H1 (cell line): ENCODE data around the gene NCF4. TPM values are rescaled to one million over a fixed set of nuclear protein-coding genes. Genes with fewer than 3 reads are reported as not detected.

ENCODE experiments used
- CTCF ChIA-PET: fragments of 300-600 bp; sonication (Branson Sonifier 250); formaldehyde crosslinking; loops from one replicate; lab custom pipeline; 2021; ENCODE audit not compliant: partially characterized antibody; lab: Charles Lee
- POLR2A ChIA-PET: fragments of 300-600 bp; sonication (Branson Sonifier 250); formaldehyde crosslinking; loops from one replicate; lab custom pipeline; 2021; ENCODE audit warnings: inconsistent platforms; ENCODE audit not compliant: partially characterized antibody; lab: Charles Lee
- DNase-seq, 2 experiments: peaks; one replicate each; pipeline versions ENCODE4 v3.0.0 to v3.0.0-alpha.2; 2010 to 2022; ENCODE audit warnings: low spot score in 2 of 2, low read depth in 1 of 2, mixed read lengths in 1 of 2
- FAIRE-seq: peaks from 2 replicates; lab custom pipeline; 2011; peaks lifted over from hg19 to GRCh38; lab: Jason Lieb, UNC
- H2AFZ ChIP-seq: 2 replicates; pipeline ENCODE4 v1.8.1; 2012; ENCODE audit warnings: low read length, inconsistent platforms
- H2AK5ac ChIP-seq: 2 replicates; pipeline ENCODE4 v1.6.1; 2013; ENCODE audit warnings: low read depth, low read length
- H2BK120ac ChIP-seq: replicated peaks from 2 replicates; pipeline ENCODE3; 2013; ENCODE audit warnings: low read depth, low read length, inconsistent platforms
- H2BK12ac ChIP-seq: 2 replicates; pipeline ENCODE4 v1.6.1; 2013; ENCODE audit warnings: low read depth, low read length
- H2BK15ac ChIP-seq: 2 replicates; pipeline ENCODE4 v1.6.1; 2013; ENCODE audit warnings: low read length
- H2BK20ac ChIP-seq: 2 replicates; pipeline ENCODE4 v1.6.1; 2013; ENCODE audit warnings: low read length
- H2BK5ac ChIP-seq: 2 replicates; pipeline ENCODE4 v1.6.1; 2013; ENCODE audit warnings: low read depth, low read length
- H3K14ac ChIP-seq: 2 replicates; pipeline ENCODE4 v1.6.1; 2013; ENCODE audit warnings: inconsistent platforms; ENCODE audit not compliant: insufficient read length
- H3K18ac ChIP-seq: 2 replicates; pipeline ENCODE4 v1.6.1; 2013; ENCODE audit warnings: low read length; ENCODE audit errors: extremely low read depth
- H3K23ac ChIP-seq: 2 replicates; pipeline ENCODE4 v1.6.1; 2013; ENCODE audit warnings: inconsistent platforms; ENCODE audit not compliant: insufficient read length
- H3K23me2 ChIP-seq: 2 replicates; pipeline ENCODE4 v1.6.1; 2013; ENCODE audit warnings: low read depth, low read length
- H3K27ac ChIP-seq: 2 replicates; pipeline ENCODE4 v1.6.1; 2011; ENCODE audit warnings: low read depth, low read length, inconsistent platforms
- H3K27me3 ChIP-seq, 4 experiments: replicated peaks in 1 of 4; 1 replicate in 1 of 4; 2 replicates in 3 of 4; pipeline versions ENCODE4 v1.6.1 to v1.8.1; 2011 to 2013; ENCODE audit warnings: low read length in 3 of 4, mild to moderate bottlenecking in 3 of 4, inconsistent platforms in 2 of 4, mixed read lengths in 2 of 4, moderate library complexity in 1 of 4; ENCODE audit not compliant: control insufficient read depth in 3 of 4, insufficient read depth in 3 of 4; ENCODE audit errors: extremely low read depth in 1 of 4
- H3K36me3 ChIP-seq, 4 experiments: 2 replicates each; pipeline versions ENCODE4 v1.6.1 to v1.8.1; 2011 to 2013; ENCODE audit warnings: mild to moderate bottlenecking in 4 of 4, low read length in 3 of 4, moderate library complexity in 2 of 4, control low read depth in 1 of 4, inconsistent platforms in 1 of 4; ENCODE audit not compliant: insufficient read depth in 4 of 4, control insufficient read depth in 2 of 4
- H3K4ac ChIP-seq: replicated peaks from 2 replicates; pipeline ENCODE3; 2013; ENCODE audit warnings: low read length, low read depth, mixed read lengths, inconsistent platforms; ENCODE audit not compliant: insufficient read length
- H3K4me1 ChIP-seq, 4 experiments: replicated peaks in 1 of 4; 1 replicate in 1 of 4; 2 replicates in 3 of 4; pipeline versions ENCODE4 v1.6.1 to v1.8.1; 2011 to 2013; ENCODE audit warnings: low read length in 3 of 4, inconsistent platforms in 2 of 4, mixed read lengths in 1 of 4; ENCODE audit not compliant: insufficient read depth in 4 of 4, control insufficient read depth in 3 of 4
- H3K4me2 ChIP-seq, 2 experiments: 2 replicates each; pipeline versions ENCODE4 v1.6.1 to v1.8.1; 2011 to 2013; ENCODE audit warnings: low read depth in 2 of 2, low read length in 2 of 2, control low read depth in 1 of 2, inconsistent platforms in 1 of 2, mild to moderate bottlenecking in 1 of 2; ENCODE audit not compliant: insufficient read depth in 1 of 2
- H3K4me3 ChIP-seq, 4 experiments: fragments of 200-600, 300-600 bp in 1 of 4; sonication (generic), shearing (Covaris generic), sonication (Bioruptor Twin) in 1 of 4; 2 replicates each; pipeline versions ENCODE4 v1.5.1 to v1.8.1; 2011 to 2016; ENCODE audit warnings: low read length in 4 of 4, low read depth in 3 of 4, control low read depth in 2 of 4, inconsistent platforms in 2 of 4, mild to moderate bottlenecking in 2 of 4, mixed read lengths in 1 of 4, moderate library complexity in 1 of 4; ENCODE audit not compliant: insufficient read depth in 2 of 4; ENCODE audit errors: extremely low read depth in 1 of 4
- H3K56ac ChIP-seq: replicated peaks from 2 replicates; pipeline ENCODE3; 2013; ENCODE audit warnings: low read depth, mild to moderate bottlenecking, mixed read lengths, low read length, inconsistent platforms; ENCODE audit not compliant: insufficient read length
- H3K79me1 ChIP-seq: 2 replicates; pipeline ENCODE4 v1.6.1; 2013; ENCODE audit warnings: low read depth, low read length, control low read depth
- H3K79me2 ChIP-seq, 2 experiments: 2 replicates each; pipeline versions ENCODE4 v1.6.1 to v1.8.1; 2012 to 2013; ENCODE audit warnings: low read length in 2 of 2, mild to moderate bottlenecking in 2 of 2, inconsistent platforms in 1 of 2; ENCODE audit not compliant: insufficient read depth in 2 of 2, control insufficient read depth in 1 of 2
- H3K9ac ChIP-seq, 4 experiments: replicated peaks in 1 of 4; 1 replicate in 1 of 4; 2 replicates in 3 of 4; pipeline versions ENCODE4 v1.6.1 to v1.8.1; 2011 to 2013; ENCODE audit warnings: low read depth in 3 of 4, low read length in 3 of 4, control low read depth in 2 of 4, mild to moderate bottlenecking in 2 of 4, moderate library complexity in 2 of 4, inconsistent platforms in 1 of 4; ENCODE audit errors: extremely low read depth in 1 of 4
- H3K9me3 ChIP-seq, 2 experiments: 2 replicates each; pipeline versions ENCODE4 v1.6.1 to v1.8.1; 2012 to 2013; ENCODE audit warnings: mild to moderate bottlenecking in 2 of 2, moderate library complexity in 2 of 2, control low read depth in 1 of 2, inconsistent platforms in 1 of 2, low read depth in 1 of 2, low read length in 1 of 2, mixed read lengths in 1 of 2; ENCODE audit not compliant: insufficient read depth in 2 of 2
- H4K20me1 ChIP-seq, 2 experiments: replicated peaks in 1 of 2; 2 replicates each; pipeline versions ENCODE3 to v1.8.1; 2011 to 2013; ENCODE audit warnings: inconsistent platforms in 2 of 2, low read length in 2 of 2, mild to moderate bottlenecking in 1 of 2; ENCODE audit not compliant: insufficient read depth in 2 of 2, control insufficient read depth in 1 of 2
- H4K5ac ChIP-seq: 2 replicates; pipeline ENCODE4 v1.6.1; 2013; ENCODE audit warnings: low read length, low read depth, mixed read lengths, inconsistent platforms; ENCODE audit not compliant: insufficient read length
- H4K8ac ChIP-seq: 2 replicates; pipeline ENCODE4 v1.8.0; 2013; ENCODE audit warnings: mild to moderate bottlenecking, moderate library complexity, low read length, inconsistent platforms; ENCODE audit not compliant: insufficient read depth; ENCODE audit errors: extremely low read depth
- H4K91ac ChIP-seq: replicated peaks from 2 replicates; pipeline ENCODE3; 2013; ENCODE audit warnings: low read length, mixed read lengths, inconsistent platforms; ENCODE audit not compliant: insufficient read length
- SAP30 ChIP-seq: fragments of 300-600 bp; sonication (generic); IDR thresholded peaks from 2 replicates; pipeline ENCODE4 v1.7.1; 2012; ENCODE audit warnings: low read length, moderate library complexity, mild to moderate bottlenecking, inconsistent platforms; ENCODE audit not compliant: insufficient read depth, insufficient replicate concordance
- WGBS, 2 experiments: shearing (Covaris generic) in 1 of 2; methylation state at CpG; one replicate each; pipeline versions ENCODE4 v1.1.6 to v1.1.7; 2013 to 2015; ENCODE audit warnings: low lambda C conversion rate in 2 of 2, mixed read lengths in 2 of 2, inconsistent platforms in 1 of 2, low coverage in 1 of 2, missing lambda C conversion rate in 1 of 2; ENCODE audit not compliant: insufficient replicate concordance in 2 of 2, insufficient coverage in 1 of 2, insufficient read length in 1 of 2; ENCODE audit errors: extremely low coverage in 1 of 2, missing lambda C conversion rate in 1 of 2; 5-methylcytosine and 5-hydroxymethylcytosine counted together
- polyA plus RNA-seq, 7 experiments: library from polyadenylated mRNA; depleted of rRNA in 3 of 7; stranded (reverse) in 5 of 7; unstranded in 2 of 7; fragments of >200 nt in 5 of 7; fragments of 200-250 nt in 2 of 7; gene quantifications; 1 replicate in 5 of 7; 2 replicates in 1 of 7; 4 replicates in 1 of 7; pipeline versions ENCODE4 v1.2.1 to v1.2.3, GENCODE V29; 2011 to 2013; ENCODE audit warnings: missing spikeins in 2 of 7, mixed read lengths in 2 of 7
- total RNA-seq: library from RNA; stranded (reverse); fragmentation: NEBNext Ultra II Directional; extraction: Animal tissue kit (Norgen Biotek cat#: 25700); gene quantifications from 2 replicates; pipeline ENCODE4 v1.2.1, GENCODE V29; 2021
- TF ChIP-seq, protein P1 (sequence below): IDR thresholded peaks from 2 replicates; pipeline ENCODE4 v1.6.1; 2011; ENCODE audit warnings: low read length, improper control_type of control experiment

NCF4 gene
- total and polyA plus RNA-seq, 2 of the 8 experiments (the other 6 are each of a cell fraction or from before 2014, with no cell fraction given): 0.20 TPM; not detected in 1

DNA sequence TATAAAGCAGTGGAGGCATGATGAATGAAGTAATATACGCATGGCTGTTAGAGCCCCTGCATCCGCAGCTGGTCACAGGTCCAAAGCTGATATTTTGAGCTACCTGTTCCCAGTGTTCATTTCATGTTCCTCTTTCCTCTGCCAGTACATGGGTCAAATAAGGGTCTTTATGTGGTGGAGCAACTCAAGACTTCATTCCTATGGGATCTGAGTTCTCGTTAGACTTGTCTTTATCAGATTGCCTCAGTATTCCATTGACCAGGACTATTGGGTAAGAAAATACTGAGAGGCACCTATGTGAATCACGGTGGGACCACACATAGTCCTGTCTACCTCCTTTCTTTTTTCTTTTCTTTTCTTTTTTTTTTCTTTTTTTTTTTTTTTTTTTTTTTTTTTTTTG is 25.2 kb downstream of the NCF4 start:
- WGBS, 2 experiments: 83% methylated on average over 4 of the region's 4 CpGs; no CpG with 5 or more reads in 1 of the 2 experiments
- Histone ChIP-seq H3K36me3 (no peaks in the 10 kb centered on the region), H2BK15ac (no peak overlapping the region), H3K4ac (no peak overlapping the region), H3K9me3 (peaks cover 0 to 6% of the 10 kb centered on the region in 2 experiments; a peak in 1 of 4 replicates), H3K23me2 (no peaks in the 10 kb centered on the region), H2BK120ac (no peak overlapping the region), H4K91ac (no peak overlapping the region), H4K5ac (no peak overlapping the region), H3K27me3 (no peaks in the 10 kb centered on the region), H3K9ac (no peak overlapping the region), H2BK5ac (no peak overlapping the region), H3K56ac (no peak overlapping the region), H3K4me1 (peaks cover 0 to 4% (median 0%) of the 10 kb centered on the region in 4 experiments; a peak in 2 of 7 replicates), H3K4me2 (no peak overlapping the region), H3K23ac (no peak overlapping the region), H3K27ac (no peak overlapping the region), H2BK12ac (no peak overlapping the region), H3K18ac (no peak overlapping the region), H3K79me2 (no peaks in the 10 kb centered on the region), H3K4me3 (no peak overlapping the region), H2BK20ac (no peak overlapping the region), H4K20me1 (no peaks in the 10 kb centered on the region), H2AFZ (no peak overlapping the region), H3K79me1 (no peaks in the 10 kb centered on the region), H4K8ac (no peak overlapping the region), H3K14ac (no peak overlapping the region), H2AK5ac (no peak overlapping the region)
- CTCF ChIA-PET: interaction anchor here (0.9 to 1.5 kb wide), 5 partner anchors 8 to 33 kb away, joined by 3 read pairs; no protein-coding TSS in a partner anchor
- no peak for TF ChIP-seq SAP30
- TF ChIP-seq, protein P1, sequence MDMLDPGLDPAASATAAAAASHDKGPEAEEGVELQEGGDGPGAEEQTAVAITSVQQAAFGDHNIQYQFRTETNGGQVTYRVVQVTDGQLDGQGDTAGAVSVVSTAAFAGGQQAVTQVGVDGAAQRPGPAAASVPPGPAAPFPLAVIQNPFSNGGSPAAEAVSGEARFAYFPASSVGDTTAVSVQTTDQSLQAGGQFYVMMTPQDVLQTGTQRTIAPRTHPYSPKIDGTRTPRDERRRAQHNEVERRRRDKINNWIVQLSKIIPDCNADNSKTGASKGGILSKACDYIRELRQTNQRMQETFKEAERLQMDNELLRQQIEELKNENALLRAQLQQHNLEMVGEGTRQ: no peak
- DNase-seq: no peak
- FAIRE-seq: no peak
- POLR2A ChIA-PET: interaction anchor here (0.7 kb wide), 1 partner anchor 1472 kb away, joined by 4 read pairs; no protein-coding TSS in a partner anchor
